HG02623 (cell line): Measurements from ENCODE around the gene TLL1.

Experiments
- ATAC-seq: cut with Tn5 transposase; IDR thresholded peaks from one replicate; pipeline ENCODE4 v1.9.1; 2021; ENCODE audit warnings: moderate library complexity; ENCODE audit not compliant: unreplicated experiment

Gene TLL1

GRCh38 chr4:165970703-165971420 is 97.8 kb downstream of the TLL1 start:
- no peak for ATAC-seq

GRCh38 chr4:165971446-165971845 is 98.4 kb downstream of the TLL1 start:
- no peak for ATAC-seq

DNA sequence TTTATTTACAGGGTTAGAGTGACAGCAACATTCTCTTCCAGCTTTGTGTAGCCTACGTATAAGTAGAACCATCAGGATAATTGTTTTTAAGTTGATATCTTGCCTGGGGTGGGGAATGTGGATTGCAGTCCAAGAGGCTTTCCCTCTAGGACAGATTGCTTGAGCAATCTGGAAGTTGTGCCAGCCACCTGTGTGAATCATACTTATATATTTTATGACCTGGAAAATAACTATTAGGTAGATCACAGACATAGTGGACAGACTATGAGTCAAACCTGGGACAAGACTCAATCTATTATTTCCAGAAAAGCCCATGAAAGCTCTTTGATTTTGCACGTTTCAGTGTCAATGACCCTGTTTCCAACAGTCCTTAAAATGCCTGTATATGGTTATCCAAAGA is 98.9 kb downstream of the TLL1 start:
- ATAC-seq, result no peak

DNA sequence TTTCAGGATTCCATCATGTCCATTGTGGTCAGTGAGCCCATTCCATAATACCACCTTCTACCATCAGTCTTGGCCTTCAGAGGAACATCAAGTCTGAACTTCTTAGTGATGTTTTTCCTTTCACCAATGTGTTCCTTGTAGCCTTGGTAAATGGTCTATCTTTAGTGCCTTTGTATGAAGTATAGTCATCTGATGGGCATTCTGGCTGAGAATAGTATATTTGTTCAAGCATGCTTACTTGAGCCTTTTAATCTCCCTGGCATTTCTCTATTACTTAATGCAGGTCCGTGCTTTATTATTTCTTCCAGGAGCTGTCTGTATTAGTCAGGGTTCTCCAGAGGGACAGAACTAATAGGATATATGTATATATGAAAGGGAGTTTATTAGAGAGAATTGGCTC is 99.7 kb downstream of the TLL1 start:
- no peak for ATAC-seq

GRCh38 chr4:165982934-165983333 is 109.9 kb downstream of the TLL1 start:
- no peak for ATAC-seq

- no peak for ATAC-seq
Observed at GRCh38 chr4:165986956-165987698, 114.1 kb downstream of the TLL1 start.

GRCh38 chr4:165991325-165992180 is 118.5 kb downstream of the TLL1 start:
- no peak for ATAC-seq

DNA sequence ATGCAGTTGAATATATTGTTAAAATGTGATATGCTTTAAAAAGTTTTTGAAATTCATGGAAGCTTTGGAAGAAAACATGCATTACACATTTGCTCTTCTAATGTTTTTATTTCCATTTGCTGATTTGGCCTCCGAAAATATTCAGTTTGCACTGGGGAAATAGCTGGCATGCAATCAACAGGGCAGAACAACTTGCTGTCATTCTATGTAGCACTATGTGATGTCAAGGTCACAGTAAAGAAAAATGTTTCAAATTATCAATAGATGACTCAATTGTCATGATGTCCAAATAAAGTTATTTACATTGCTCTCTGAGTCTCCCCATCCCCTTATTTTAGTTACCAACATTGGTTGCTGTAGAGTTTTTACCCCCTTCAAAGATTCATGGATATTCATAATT is 119.2 kb downstream of the TLL1 start:
- no peak for ATAC-seq

DNA sequence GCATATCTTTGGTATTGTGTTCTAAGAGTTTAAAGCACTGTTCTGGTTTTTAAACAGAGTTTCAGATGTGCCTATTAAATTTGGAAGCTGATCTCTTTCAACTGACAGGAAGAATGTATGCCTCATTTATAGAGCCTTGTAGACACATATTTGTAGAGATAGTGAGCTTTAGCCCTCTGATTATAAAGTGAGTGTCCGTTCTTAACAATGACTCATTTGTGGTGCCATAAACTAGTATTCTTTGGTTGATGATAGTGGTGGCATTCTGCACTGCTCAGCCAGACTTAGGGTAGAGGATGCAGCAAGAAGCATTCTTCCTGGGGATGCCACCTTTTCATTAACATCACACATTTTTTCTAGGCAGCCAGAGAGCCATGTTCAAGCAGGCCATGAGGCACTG is 121.7 kb downstream of the TLL1 start:
- no peak for ATAC-seq

DNA sequence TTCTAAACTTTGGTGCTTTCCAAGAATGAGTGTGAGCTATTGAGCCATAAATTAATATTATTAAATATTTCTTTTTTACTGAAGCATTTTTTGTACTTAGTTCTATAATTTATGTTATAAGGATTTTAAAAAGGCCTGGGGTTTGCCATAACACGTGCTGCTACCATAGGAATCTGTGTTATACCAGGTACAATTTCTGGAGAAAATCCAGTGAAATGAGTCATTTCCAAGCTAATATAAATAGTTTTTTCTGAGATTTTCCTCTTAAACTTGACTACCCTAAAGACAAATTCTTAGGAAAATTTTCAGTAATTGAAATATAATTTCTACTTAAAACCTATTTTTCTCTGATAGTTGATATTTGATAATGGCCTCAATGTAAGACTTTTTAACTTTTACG is 130.8 kb downstream of the TLL1 start:
- ATAC-seq, result no peak

GRCh38 chr4:166006217-166006616 is 133.2 kb downstream of the TLL1 start:
- ATAC-seq, result no peak

DNA sequence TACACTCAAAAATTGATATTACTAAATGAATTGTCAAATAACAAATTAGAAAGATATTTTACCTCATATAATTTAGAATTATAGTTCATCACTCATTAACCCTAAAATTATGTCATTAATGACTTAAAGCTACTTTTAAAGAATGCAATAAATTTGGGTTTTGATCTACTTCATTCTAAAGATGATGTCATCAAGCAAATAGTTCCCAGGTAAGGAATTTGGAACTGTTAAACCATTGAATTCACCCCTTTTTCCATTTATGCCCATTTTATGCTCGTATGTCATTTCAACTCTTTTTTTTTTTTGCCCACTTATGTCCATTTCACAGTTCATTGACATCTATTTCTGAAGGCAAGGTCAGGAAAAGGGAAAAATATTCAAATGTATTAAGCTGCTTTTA is 135.5 kb downstream of the TLL1 start:
- ATAC-seq, result no peak

- ATAC-seq, result no peak
Observed at GRCh38 chr4:166012129-166013030, 139.3 kb downstream of the TLL1 start.

DNA sequence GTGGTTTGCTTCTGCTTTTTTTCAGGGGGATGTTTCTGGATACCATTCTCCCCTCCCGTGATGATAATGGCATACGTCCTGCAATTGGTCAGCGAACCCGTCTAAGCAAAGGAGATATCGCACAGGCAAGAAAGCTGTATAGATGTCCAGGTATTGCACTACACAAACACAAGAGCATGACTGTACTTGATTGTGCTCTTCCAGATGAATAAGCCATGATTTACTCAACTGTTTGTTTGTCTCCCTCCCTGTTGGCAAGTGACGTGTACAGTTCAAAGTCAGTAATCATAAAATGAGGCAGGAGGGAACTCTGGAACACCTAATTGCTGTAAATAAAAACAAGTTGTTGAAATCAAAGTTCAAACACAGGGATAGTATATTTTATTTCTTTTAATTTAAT is 141.4 kb downstream of the TLL1 start:
- no peak for ATAC-seq

- no peak for ATAC-seq
Observed at GRCh38 chr4:166017804-166018203, 144.8 kb downstream of the TLL1 start.

DNA sequence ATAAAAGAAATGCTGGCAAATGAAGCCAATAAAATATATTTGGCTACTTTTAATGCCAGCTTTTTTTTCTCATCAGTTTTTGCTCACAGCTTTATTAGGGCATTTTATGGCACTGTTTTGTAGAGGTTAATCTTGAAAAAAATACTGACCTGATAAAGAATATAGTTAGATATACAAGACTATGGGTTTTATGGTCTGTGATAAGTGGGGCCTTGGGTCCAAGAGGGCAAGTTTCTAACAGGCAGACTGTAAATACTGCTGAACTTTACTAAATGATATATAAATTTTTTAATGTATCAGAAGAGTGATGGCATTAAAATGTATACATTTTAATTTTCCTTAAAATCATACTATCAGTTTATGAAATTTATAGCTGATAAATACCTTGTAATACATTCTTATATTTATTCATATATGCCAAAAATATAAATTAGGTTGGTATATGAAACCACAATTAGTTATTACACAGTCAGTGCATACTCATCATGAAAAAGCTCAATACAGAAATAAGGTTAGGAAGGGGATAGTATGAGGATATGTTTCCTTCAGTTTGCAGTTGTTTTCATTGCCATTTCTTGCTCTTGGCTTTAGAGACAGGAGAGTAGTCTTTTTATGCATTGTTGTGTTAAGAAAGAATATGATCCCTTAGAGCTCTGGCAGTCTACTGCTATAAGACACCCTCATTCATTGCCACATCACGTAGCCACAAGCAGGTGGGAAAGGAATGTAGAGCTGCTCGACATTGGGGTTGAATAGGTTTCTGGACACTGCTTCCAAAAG is 146.6 kb downstream of the TLL1 start:
- ATAC-seq, result no peak

DNA sequence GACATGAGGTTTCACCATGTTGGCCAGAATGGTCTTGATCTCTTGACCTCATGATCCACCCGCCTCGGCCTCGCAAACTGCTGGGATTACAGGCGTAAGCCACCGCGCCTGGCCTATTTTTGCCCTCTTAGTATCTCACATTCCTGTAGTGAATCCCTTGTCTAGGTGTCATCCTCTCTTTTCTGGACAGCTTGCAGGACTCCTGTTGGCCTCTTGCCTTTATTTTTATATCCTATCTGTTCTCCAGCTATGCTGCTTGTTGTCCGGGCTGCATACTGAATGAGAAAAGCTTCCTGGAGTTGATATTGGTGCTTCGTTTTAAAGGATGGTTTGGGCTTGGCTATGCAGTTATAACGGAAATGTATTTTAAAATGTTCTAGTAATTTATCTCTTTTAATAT is 148.6 kb downstream of the TLL1 start:
- no peak for ATAC-seq

DNA sequence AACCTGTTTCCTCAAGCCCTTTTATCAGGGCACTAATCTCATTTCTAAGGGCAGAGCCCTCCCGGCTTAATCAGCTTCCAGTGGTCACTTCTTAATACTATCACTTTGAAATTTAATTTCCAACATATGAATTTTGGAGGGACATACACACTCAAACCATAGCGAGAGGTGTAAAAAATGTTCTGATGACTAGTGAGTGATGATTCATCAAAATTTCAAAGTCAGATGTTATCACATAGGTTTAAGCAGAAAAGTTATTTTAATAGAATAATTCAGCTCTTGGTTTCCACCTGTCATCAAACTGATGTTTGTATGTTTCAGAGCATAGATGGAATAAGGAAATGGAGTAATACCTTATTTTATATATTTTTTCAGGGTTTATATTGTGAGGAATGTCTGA is 161.9 kb downstream of the TLL1 start:
- ATAC-seq, result no peak

DNA sequence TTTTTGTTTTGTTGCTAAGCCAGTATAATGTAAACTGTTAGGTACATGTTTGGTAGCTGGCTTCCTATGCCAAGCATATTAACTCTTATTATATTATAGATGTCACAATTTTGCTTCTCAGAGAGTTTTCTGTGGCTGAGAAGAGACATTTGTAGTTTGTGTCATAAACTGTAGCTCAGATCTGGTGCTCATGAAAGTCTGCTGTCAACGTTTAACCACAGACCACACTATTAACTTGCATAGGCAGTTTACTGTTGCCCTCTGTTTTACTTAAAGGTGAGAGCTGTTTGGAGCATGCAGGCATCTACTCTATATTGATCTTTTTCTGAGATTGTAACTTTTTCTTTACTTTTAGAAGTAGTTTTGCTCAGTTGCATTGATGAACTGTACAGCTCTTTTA is 166.8 kb downstream of the TLL1 start:
- no peak for ATAC-seq

DNA sequence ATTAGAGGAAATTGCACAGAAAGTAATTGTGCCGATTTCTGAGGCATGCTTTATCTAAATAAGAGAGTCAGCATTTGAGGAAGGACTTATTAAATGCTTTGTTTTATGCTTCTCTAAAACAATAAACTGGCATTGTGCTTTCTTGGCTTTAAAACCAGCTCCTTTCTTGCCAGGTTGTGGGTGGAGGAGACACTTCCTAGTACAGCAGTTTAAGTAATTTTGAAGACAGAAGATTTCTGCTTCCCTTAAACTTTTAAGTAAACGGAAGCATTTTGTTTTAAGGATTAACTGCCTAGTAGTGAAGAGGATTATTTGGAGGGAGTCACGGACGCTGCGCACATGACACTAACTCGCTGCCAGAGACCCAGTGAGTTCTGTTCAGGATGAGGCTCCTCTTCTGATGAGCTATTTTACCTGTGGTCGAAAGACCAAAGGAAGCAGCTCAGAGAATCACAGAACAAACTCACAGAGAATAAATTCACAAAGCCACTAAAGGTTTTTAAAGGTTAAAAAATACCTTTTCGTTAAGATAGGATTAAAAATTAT is 169.5 kb downstream of the TLL1 start:
- ATAC-seq, result no peak
